ENCODE measurements around the gene UBB.

UBB gene

GRCh38 chr17:16343569-16343968 lies 37.3 kb upstream of the UBB start:
- Histone ChIP-seq H3K4me3 (replicated peaks; ENCODE audit: low read depth, low read length) (no peak overlapping the region), H3K36me3 (ENCODE audit: control insufficient read depth, insufficient read depth, low read length) (peaks cover 7% of the 10 kb centered on the region), H3K27me3 (replicated peaks; ENCODE audit: control insufficient read depth, insufficient read depth, low read length) (no peaks in the 10 kb centered on the region)
- DNase-seq (ENCODE audit: extremely low read depth, insufficient read length), result no peak
- TF ChIP-seq, protein P1, sequence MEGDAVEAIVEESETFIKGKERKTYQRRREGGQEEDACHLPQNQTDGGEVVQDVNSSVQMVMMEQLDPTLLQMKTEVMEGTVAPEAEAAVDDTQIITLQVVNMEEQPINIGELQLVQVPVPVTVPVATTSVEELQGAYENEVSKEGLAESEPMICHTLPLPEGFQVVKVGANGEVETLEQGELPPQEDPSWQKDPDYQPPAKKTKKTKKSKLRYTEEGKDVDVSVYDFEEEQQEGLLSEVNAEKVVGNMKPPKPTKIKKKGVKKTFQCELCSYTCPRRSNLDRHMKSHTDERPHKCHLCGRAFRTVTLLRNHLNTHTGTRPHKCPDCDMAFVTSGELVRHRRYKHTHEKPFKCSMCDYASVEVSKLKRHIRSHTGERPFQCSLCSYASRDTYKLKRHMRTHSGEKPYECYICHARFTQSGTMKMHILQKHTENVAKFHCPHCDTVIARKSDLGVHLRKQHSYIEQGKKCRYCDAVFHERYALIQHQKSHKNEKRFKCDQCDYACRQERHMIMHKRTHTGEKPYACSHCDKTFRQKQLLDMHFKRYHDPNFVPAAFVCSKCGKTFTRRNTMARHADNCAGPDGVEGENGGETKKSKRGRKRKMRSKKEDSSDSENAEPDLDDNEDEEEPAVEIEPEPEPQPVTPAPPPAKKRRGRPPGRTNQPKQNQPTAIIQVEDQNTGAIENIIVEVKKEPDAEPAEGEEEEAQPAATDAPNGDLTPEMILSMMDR (IDR thresholded peaks at IDR 0.05; ENCODE audit: insufficient read depth, low read length, poor library complexity, severe bottlenecking), result no peak

GRCh38 chr17:16345565-16345964 lies 35.3 kb upstream of the UBB start:
- Histone ChIP-seq H3K4me3 (replicated peaks; ENCODE audit: low read depth, low read length) (no peak overlapping the region), H3K36me3 (ENCODE audit: control insufficient read depth, insufficient read depth, low read length) (peaks cover 15% of the 10 kb centered on the region), H3K27me3 (replicated peaks; ENCODE audit: control insufficient read depth, insufficient read depth, low read length) (no peaks in the 10 kb centered on the region)
- no peak for DNase-seq (ENCODE audit: extremely low read depth, insufficient read length)
- TF ChIP-seq, protein P1 (IDR thresholded peaks at IDR 0.05; ENCODE audit: insufficient read depth, low read length, poor library complexity, severe bottlenecking), result no peak

DNA sequence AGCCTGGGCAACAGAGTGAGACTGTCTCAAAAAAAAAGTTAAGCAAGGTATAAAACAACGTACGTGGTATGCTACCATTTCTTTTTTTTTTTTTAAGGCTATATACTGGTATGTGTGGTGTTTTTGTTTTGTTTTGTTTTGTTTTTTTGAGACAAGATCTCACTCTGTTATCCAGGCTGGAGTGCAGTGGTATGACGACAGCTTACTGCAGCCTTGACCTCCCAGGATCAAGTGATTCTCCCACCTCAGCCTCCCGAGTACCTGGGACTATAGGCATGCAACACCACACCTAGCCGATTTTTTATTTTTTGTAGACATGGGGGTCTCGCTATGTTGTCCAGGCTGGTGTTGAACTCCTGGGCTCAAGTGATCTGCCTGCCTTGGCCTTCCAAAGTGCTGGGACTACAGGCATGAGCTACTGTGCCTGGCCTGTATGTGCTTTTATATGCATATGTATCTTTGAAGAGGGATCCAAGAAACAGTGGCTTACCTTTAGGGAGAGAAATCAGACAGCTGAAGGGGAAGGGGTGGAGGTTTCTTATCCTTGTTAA lies 34.1 kb upstream of the UBB start:
- Histone ChIP-seq H3K36me3 (ENCODE audit: control insufficient read depth, insufficient read depth, low read length) (peaks cover 15% of the 10 kb centered on the region), H3K4me3 (replicated peaks; ENCODE audit: low read depth, low read length) (no peak overlapping the region), H3K27me3 (replicated peaks; ENCODE audit: control insufficient read depth, insufficient read depth, low read length) (no peaks in the 10 kb centered on the region)
- DNase-seq (ENCODE audit: extremely low read depth, insufficient read length), result no peak
- TF ChIP-seq, protein P1 (IDR thresholded peaks at IDR 0.05; ENCODE audit: insufficient read depth, low read length, poor library complexity, severe bottlenecking), result no peak

GRCh38 chr17:16348586-16348985 lies 32.3 kb upstream of the UBB start:
- no peak overlapping the region for H3K4me3 ChIP-seq (replicated peaks; ENCODE audit: low read depth, low read length)
- H3K36me3 ChIP-seq (ENCODE audit: control insufficient read depth, insufficient read depth, low read length), result peaks cover 11% of the 10 kb centered on the region
- H3K27me3 ChIP-seq (replicated peaks; ENCODE audit: control insufficient read depth, insufficient read depth, low read length), result no peaks in the 10 kb centered on the region

DNA sequence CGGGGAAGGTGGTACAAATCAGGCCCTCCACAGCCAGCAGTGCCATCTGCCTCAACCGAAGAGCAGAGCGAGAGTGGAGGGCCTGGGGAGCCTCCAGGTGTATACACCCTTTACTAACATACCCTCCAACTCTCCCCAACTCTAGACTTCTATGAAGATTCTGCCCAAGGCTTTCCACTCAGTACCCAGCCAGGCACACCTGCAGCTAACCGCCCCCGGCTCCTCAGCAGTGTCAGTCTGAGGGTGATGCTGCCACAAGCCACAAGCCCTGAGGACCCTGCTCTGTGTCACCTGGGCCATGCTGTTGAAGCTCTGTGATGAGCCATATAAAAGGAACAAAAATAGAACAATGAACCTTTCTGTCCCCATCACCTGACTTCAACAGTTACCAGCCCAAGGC lies 31.5 kb upstream of the UBB start:
- TF ChIP-seq, protein P1 (IDR thresholded peaks at IDR 0.05; ENCODE audit: insufficient read depth, low read length, poor library complexity, severe bottlenecking), result no peak
- Histone ChIP-seq H3K27me3 (replicated peaks; ENCODE audit: control insufficient read depth, insufficient read depth, low read length) (no peaks in the 10 kb centered on the region), H3K4me3 (replicated peaks; ENCODE audit: low read depth, low read length) (no peak overlapping the region), H3K36me3 (ENCODE audit: control insufficient read depth, insufficient read depth, low read length) (peaks cover 11% of the 10 kb centered on the region)
- no peak for DNase-seq (ENCODE audit: extremely low read depth, insufficient read length)

More at GRCh38 chr17:16348586-16348985, 32.3 kb upstream of the UBB start:
- no peak for DNase-seq (ENCODE audit: extremely low read depth, insufficient read length)
- TF ChIP-seq, protein P1 (IDR thresholded peaks at IDR 0.05; ENCODE audit: insufficient read depth, low read length, poor library complexity, severe bottlenecking), result no peak

DNA sequence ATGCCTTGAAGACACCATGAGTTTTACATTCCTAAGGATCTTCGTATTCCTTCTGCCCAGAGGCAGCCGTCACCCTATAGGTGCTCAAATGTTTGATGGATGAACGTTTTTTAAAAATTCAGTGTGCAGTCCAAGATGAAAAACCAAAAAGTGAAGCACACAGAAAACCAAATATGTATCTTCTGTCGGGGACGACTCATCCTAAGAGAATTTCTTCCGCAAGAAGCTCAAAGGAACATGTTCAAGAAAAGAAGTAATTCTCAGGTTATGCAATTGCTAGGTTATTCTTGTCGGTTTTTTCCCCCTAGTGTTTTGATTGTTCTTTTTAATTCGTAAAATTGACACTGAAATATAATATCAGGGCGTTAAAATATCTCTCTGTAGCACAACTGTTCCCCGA lies 29.1 kb upstream of the UBB start:
- TF ChIP-seq, protein P1 (IDR thresholded peaks at IDR 0.05; ENCODE audit: insufficient read depth, low read length, poor library complexity, severe bottlenecking), result no peak
- H3K4me3 ChIP-seq (replicated peaks; ENCODE audit: low read depth, low read length), result peak overlapping the region; percentile 77
- H3K27me3 ChIP-seq (replicated peaks; ENCODE audit: control insufficient read depth, insufficient read depth, low read length), result no peaks in the 10 kb centered on the region
- DNase-seq (ENCODE audit: extremely low read depth, insufficient read length), result no peak
- H3K36me3 ChIP-seq (ENCODE audit: control insufficient read depth, insufficient read depth, low read length), result peaks cover 11% of the 10 kb centered on the region

Measured in GM06990 (cell line).